HG03045 (cell line): Measurements from ENCODE around the gene TMEM217.

ENCODE experiments used
- ATAC-seq: cut with Tn5 transposase; IDR thresholded peaks from one replicate; pipeline ENCODE4 v1.9.1; 2021; ENCODE audit warnings: mild to moderate bottlenecking, moderate library complexity; ENCODE audit not compliant: unreplicated experiment

Gene TMEM217

DNA sequence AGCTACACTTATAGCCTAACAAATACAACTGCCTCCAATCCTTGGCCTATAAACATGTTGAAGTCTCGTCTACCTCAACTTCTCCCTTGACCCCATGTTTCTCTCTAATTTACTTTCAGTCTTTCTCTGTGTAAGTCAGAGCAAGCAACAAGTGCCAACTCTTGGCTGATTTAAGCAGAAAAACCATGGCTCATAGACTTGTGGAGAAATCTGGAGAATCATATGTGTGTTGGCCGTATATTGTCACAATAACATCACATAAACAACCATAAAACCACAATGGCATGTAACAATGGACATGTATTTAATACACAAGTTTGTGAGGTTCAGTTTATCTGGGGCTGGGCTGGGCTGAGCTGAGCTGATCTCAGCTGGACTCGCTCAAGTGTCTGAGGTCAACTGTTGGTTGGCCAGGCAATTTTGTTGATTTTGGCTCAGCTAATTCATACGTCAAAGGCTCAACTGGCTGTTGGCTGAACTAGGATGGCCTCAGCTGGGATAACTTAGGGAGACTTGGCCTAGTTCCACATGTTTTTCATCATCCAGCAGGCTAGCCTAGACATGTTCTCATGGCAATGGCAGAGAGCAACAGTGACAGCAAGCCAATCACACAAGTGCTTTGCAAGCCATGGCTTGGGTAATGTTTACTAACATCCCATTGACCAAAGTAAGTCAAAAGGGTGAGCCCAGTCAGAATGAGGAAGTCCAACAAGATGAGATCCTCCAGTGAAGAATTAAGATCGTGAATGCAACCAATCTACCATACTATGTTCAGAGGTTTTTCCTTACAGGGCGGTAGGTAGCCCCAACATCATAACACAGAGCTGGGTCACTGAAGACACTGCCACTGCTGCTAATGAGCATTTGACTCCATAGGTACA is 13.3 kb downstream of the TMEM217 start:
- no peak for ATAC-seq

DNA sequence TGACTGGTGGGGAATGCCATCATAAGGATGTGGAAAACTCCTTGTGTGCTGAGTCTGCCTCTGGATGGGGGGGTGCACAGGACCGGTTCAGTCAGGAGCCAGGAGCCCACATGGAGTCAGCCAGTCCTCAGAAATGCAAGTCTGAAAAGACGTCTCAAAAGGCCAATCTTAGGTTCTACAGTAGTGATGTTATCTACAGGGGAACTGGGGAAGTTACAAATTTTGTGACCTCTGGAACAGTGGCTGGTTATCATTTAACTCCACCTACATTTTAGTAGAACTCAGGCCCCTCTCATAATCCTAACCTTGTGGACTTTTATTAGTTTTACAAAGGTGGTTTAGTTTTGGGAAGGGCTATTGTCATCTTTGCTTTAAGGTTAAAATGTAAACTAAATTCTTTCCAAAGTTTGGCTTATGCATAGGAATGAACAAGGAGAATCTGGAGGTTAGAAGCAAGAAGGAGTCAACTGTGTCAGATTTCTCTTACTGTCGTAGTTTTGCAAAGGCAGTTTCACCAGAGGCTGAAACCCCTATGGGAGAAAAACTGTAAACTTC is 14.1 kb downstream of the TMEM217 start:
- ATAC-seq, result no peak

- ATAC-seq, result no peak
Observed at GRCh38 chr6:37243131-37243815, 14.7 kb downstream of the TMEM217 start.

DNA sequence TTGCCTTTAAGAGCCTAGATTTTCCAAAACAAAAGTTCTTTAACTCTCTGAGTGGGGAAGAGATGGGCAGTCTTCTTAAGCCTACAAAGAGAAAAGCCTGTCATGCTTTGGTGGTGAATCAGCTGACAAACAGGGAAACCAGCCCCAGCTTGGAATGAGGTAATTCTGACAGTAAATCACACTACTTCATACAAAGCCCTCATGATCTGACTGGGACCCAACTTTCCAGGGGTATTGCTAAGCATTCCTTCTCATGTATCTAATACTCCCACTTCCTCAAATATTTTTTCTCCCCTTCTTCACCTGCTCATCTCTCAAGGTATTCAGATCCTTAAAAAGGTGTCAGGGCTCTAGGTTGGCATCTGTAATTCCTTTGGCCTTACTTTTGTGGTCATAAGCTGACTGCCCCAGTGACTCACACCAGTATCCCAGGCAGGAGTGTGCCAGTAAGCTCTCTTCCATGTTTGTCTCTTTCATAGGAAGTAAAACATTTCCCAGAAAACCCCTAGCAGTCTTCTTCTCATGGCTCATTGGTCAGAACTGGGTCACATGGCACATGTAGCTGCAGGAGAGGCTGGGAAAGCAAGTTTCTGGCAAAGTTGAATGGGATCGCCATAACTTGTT is 15.4 kb downstream of the TMEM217 start:
- no peak for ATAC-seq

GRCh38 chr6:37241775-37242428 is 16.0 kb downstream of the TMEM217 start:
- no peak for ATAC-seq

GRCh38 chr6:37241131-37241530 is 16.8 kb downstream of the TMEM217 start:
- no peak for ATAC-seq

GRCh38 chr6:37239950-37240713 is 17.8 kb downstream of the TMEM217 start:
- peak; percentile 68 for ATAC-seq

GRCh38 chr6:37239526-37239925 is 18.4 kb downstream of the TMEM217 start:
- no peak for ATAC-seq

DNA sequence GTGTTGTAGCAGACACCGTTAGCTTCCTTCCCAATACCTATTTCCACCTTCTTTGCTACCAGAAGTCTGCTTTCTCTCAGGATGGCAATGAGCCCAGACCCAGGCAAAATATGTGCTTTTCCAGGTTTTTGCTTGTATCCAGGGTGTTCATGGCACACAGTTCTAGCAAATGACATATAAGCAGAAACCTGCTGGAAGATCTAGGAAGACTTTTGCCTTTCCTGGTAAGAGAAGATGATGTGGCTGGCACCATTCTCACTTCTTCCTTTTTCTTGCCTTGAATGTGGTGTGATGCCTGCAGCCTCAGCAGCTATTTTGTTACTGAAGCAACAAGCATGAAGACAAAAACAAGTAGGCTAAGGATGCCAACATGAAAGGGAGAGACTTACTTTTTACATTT is 19.6 kb downstream of the TMEM217 start:
- ATAC-seq, result no peak

DNA sequence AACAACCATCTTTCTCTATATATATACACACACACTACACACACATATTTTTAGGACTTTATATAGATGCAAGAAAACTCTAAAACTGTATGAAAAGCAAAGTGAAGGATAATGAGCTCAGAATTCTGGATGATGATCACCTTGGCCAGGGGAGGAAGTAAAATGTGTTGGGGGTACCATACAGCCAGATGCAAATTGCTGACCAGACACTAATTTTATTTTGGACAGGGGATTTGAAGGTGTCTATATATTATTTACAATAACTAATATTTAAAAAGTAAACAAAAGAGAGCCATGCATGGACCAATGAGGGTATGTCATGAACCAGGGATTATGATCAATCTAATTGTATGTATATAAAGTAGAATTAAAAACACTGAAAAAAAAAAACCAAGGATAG is 20.2 kb downstream of the TMEM217 start:
- ATAC-seq, result no peak

DNA sequence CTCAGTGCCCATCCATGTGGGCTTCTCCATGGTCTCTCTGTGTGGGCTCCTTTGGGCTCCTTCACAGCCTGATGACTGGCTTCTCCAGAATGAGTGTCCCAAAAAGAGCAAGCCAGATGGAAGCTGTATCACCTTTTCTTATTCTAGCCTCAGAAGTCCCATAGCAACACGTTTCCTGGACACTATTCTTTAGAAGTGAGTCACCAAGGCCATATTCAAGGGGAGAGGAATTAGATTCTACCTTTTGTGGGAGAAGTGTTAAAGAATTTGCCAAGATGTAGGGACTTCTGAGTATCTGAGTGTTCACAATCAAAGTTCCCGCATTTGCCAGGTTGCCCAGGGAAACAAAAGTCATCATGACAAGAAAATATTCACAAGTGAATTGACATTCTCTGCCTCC is 21.0 kb downstream of the TMEM217 start:
- ATAC-seq, result no peak

DNA sequence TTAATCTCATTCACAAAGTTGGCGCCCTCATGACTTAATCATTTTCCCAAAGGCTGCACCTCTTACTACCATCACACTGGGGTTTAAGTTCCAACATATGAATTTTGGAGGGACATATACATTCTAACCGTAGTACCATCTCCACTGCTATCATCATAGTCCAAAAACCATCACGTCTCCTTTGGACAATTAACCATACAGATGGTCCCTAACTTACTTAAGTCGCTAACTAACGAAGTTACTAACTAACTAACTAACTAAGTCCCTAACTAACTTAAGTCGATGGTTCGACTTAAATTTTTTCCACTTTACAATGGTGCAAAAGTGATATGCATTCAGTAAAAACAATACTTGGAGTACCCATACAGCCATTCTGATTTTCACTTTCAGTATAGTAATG is 24.4 kb downstream of the TMEM217 start:
- ATAC-seq, result no peak

GRCh38 chr6:37232430-37233017 is 25.4 kb downstream of the TMEM217 start:
- ATAC-seq, result no peak

GRCh38 chr6:37230104-37230503 is 27.8 kb downstream of the TMEM217 start:
- no peak for ATAC-seq

DNA sequence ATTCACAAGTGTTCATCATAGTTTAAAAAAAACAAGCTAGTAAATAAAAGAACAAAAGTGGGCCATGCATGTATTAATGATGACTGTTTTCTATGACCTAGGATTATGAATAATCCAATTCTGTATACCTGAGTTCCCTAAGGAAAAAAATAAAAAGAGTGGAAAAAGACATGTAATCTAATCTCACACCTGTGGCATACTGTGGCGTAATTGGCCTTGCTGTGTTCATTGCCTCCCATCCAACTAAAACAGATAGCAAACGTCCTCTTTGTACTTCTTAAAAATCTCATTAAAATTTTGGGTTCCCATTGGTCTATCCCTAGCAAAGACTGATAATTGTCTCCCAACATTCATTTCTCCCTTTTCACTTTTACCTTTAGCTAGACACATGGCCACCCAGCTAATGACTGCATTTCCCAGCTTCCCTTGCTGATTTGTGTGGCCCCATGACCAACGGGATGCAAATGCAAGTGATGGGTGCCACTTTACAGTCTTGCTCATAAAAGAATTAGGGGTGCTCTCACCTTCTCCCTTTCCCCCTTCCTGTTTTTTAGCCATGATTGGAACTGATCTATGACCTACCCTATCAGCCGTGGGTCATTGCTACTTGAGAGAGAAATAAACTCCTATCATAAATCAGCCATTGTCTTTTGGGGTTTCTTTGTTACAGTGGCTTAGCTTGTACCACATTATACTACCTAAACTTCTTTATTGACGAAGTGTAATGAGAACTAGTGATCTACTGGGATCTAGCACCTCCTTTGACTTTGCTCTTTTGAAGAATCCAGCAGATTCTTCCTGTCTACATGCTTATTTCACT is 32.4 kb downstream of the TMEM217 start:
- no peak for ATAC-seq

GRCh38 chr6:37222992-37223391 is 35.0 kb downstream of the TMEM217 start:
- no peak for ATAC-seq

- peak; percentile 82 for ATAC-seq
Observed at GRCh38 chr6:37222125-37222967, 35.6 kb downstream of the TMEM217 start.

- no peak for ATAC-seq
Observed at GRCh38 chr6:37221585-37222124, 36.3 kb downstream of the TMEM217 start.
